HG03520 (cell line): Measurements from ENCODE around the gene FAM221B.
A peak's percentile ranks its signal among the peaks of the same experiment; 100 is the strongest.

ENCODE experiments used
- ATAC-seq: cut with Tn5 transposase; IDR thresholded peaks from one replicate; pipeline ENCODE4 v1.9.1; 2021; ENCODE audit warnings: mild to moderate bottlenecking, moderate library complexity; ENCODE audit not compliant: unreplicated experiment

FAM221B gene

DNA sequence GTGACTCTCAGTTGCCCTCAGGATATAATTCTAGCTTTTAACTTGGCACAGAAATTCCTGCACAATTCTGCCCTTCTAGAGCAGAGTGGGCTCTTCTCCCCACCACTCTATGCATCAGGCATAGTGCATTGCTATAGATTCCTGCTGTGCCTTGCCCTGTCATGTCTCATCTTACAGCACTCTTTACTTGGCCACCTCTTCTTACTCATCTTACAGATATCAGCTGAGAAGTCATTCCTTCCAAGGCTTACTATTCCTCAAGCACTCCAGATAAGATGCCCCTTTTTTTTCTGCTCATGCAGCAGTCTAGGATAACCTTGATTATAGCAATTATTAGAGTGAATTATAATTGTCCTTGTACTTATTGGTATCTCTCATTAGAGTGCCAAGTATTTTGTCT is 5.6 kb downstream of the FAM221B start:
- ATAC-seq: no peak

- no peak for ATAC-seq
Measured at GRCh38 chr9:35820076-35820475, 8.5 kb downstream of the FAM221B start.

GRCh38 chr9:35818341-35818740 is 10.2 kb downstream of the FAM221B start:
- no peak for ATAC-seq

- no peak for ATAC-seq
Measured at GRCh38 chr9:35816708-35817107, 11.8 kb downstream of the FAM221B start.

DNA sequence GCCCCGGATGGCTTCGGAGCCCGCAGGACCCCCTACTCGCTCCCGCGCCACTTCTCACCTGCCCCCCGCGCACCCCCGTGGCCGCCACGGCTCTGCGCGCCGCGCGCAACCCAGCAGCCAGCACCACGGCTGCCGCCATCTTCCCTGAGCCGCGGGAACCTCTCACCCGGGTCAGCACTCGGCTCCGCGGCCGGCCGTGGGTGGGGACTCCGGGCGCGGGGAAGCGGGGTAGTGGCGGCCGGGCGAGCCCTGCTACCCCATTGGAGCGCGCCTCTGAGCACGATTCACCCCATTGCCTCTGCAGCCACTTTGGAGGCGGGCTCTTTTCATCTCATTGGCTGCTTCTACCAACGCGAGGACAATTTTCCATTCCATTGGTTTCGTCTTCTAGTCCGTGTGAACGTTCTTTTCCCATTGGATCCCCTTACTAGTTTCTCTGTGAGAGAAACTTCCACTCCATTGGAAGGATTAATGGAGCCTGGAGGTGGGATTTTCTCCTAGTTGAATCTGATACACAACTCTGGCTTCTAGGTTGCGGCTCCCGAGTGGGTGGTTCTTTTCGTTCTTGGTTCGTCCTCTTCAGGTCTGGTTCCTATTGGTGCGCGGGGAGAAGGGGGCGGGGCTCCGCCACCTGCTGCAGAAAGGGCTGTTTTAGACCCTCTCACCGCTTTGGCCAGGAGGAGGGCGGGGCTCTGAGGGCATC is 13.5 kb downstream of the FAM221B start, which contains the start of gene HINT2:
TSS of gene HINT2 (minus strand) at position 202 of the 703 bp plus-strand sequence. CDS start at position 139, 63 bp downstream.
- ATAC-seq: peak; percentile 66

- peak; percentile 14 for ATAC-seq
Measured at GRCh38 chr9:35814106-35814840, 14.3 kb downstream of the FAM221B start.

DNA sequence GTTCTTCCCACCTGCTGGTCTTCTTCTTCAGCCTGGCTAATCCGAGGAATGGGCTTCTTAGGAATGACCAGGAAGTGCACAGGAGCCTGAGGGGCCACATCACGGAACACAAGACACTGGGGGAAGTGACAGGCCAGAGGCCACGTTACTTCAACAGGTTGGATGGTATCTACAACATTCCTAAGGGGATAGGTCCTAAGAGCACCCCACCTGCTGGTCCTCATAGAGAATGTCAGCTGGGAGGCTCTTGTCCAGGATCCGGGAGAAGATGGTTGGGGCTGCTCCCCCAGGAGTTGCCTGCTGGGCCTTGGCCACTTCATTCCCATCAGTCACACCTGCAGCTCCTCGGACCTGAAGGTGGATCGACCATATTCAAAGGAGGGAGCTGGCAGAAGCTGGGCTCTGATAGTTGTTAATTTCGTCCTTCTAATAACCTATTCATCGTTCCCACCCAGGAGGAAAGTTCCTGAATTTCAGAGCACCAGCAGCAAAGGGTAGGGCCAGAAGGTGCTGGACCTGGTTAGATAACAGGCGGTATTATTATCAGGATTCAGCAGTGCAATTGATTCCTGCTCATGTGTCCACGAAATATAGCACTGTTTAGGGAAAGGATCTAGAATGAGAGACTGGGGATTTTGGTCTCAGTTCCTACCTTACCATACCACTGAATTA is 15.0 kb downstream of the FAM221B start:
- ATAC-seq: no peak

GRCh38 chr9:35812025-35812602 is 16.4 kb downstream of the FAM221B start, which contains the start of gene SPAG8:
Gene SPAG8 (minus strand): TSS chr9:35812262. CDS start chr9:35812147, 115 bp downstream.
- ATAC-seq: peak; percentile 56

GRCh38 chr9:35811381-35812024 is 17.0 kb downstream of the FAM221B start:
- ATAC-seq: no peak

GRCh38 chr9:35810122-35810521 is 18.4 kb downstream of the FAM221B start:
- ATAC-seq: no peak

DNA sequence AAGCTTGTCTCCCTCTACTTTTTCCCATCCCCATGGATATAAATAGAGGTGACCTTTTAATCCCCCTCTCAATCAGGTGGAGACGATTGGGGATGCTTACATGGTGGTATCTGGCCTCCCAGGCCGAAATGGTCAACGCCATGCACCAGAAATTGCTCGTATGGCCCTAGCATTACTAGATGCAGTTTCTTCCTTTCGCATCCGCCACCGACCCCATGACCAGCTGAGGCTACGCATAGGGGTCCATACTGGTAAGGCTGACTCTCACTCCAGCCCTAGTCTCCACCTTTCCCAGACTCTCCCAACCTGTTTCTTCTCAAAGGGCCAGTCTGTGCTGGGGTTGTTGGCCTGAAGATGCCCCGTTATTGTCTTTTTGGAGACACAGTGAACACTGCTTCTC is 20.1 kb downstream of the FAM221B start:
- no peak for ATAC-seq

DNA sequence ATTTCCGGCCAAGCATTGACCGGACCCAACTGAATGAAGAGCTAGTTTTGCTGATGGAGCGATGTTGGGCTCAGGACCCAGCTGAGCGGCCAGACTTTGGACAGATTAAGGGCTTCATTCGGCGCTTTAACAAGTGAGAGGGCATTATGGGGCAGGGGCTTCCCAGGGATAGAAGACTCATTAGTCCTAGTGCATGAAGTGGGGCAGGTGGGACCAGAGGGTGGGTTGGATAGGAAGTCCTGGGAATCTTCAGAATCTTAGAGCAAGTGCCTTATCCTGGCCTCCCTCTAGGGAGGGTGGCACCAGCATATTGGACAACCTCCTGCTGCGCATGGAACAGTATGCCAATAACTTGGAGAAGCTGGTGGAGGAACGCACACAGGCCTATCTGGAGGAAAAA is 22.4 kb downstream of the FAM221B start:
- ATAC-seq: no peak

DNA sequence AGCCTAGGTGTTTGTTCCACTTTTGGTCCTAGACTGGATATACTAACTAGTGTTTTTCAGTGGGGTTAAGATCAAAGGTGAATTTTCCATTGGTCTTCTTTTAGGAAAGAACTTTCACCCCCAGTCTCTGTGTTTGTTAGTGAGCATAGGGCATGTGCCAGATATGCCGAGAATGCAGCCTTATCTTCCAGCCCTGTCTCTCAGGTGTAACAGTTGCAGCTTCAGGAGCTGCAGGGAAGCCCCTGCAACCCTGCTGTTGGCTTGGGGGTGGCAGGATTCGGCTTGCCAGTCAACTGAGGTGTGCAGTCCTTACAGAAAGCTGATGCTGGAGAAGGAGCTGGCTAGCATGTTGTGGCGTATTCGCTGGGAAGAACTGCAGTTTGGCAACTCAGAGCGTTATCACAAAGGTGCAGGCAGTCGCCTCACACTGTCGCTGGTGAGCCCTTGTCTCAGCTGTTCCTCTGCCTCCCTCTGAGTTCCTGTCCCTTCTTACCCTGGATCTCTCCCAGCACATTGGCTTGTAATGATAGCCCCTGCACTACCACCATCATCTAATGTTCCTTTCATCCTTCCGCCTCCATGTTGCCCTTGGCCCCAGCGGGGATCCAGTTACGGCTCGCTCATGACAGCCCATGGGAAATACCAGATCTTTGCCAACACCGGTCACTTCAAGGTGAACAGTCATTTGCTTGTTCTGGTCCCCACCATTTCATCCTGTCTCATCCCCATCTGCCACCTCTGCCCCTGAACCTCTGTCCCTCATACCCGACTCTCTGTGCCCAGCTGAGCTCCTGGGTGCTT is 27.0 kb downstream of the FAM221B start:
- ATAC-seq: no peak

DNA sequence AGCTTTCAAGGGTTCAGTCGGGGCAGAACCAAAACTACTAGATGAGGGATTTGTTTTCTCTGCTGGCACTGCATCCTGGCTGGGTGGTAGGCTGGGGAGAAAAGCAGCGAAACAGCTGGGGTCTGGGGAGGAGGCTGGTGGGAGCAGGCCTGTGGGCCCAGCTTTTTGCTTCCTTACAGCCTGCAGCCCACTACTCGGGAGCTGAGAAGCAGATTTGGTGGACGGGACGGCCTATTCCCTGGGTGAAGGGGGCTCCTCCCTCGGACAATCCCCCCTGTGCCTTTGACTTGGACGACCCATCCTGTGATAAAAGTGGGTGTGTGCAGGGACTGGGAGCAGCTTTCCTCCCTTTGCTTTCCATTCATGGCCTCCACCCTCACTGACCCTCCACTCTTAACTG is 28.0 kb downstream of the FAM221B start:
- ATAC-seq: no peak

DNA sequence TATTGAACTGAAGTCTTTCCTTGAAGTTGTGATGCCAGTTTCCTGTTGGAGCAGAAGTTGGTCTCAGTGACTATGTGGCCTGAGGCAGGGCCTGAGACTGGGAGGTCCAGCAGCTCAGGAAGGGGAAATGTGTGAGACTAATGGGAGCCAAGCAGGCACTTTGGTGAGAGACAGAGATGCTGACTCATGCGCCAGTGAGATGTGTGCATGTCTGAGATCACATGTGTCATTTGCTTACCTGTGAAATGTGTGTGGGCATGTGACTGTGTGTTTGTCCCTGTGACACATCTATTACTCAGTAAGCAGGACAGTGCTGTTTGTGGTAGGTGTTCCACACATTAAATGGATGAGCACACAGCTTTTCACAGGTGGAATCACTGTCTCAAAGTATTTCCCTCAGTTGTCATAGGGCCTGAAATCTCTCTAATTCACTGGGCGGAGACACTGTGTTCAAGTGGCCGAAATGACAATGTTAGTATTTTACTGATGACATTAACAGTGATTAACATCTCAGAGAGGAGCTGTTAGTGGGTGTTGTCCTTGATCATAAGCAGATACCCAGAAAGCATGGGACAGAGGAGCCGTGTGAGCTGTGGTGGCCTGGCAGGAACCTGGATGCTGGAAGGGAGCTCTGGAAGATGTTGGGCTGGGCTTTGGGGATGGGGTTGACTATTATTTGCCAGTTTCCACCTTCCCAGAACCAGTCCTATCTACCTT is 29.7 kb downstream of the FAM221B start:
- ATAC-seq: no peak

DNA sequence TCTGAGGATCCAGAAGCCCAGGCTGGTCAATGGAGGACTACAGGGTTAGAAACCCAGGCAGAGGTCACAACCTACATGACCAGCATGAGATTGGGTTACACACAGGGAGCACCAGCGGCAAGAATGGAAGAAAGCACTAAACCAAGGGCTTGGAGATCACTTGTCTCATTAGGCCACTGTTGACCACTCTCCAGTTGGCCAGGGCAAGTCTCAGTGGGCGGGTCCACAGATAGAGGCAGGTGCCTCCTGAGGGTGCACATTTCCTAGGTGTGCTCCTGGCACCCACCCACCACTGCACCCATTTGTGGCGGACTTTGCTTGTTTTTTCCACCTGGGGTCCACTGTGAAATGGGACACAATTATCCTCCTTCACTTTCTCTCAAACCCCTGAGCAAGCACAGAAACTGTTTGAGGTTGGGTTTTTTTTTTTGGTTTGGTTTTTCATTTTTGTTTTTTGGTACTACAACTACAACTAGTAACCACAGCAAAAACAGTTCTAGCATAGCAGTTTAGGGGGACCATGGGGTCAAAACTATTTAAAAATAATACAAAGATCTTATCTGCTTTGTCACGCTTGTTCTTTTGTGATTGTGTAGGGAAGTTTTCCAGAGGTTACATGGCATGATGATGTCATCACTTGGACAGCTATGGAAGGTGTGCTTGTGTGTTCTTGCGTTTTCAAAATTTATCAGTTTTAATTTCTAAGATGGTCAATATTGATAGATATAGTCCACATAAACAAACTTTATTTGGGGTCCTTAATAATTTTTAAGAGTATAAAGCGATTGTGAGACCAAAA is 31.0 kb downstream of the FAM221B start:
- ATAC-seq: no peak

DNA sequence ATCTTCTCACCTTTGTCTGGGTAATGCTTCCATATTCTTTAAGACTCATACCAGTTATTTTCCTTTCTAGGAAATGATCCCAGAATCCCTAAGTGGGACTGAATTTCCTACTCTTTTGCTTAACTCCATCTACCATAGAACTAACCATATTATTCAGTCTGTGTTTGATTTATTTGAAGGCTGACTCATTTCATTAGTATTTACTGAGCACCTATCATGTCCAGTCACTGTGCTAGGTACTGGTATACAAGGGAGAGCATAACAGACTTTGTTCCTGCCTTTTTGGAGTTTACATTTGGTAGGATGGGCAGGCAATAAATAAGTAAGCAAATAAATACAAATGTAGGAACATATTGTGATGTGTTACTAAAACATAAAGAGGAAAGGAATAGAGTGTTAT is 32.8 kb downstream of the FAM221B start:
- no peak for ATAC-seq

- no peak for ATAC-seq
Measured at GRCh38 chr9:35793461-35793860, 35.1 kb downstream of the FAM221B start.

GRCh38 chr9:35792826-35793225 is 35.7 kb downstream of the FAM221B start:
- no peak for ATAC-seq
